Thyroid gland (tissue), 4 donors: ENCODE measurements around the gene CLTA.

Experiments
- POLR2A ChIP-seq, 2 donors: fragments of 450-650 bp; IDR thresholded peaks; one replicate each; pipeline ENCODE4 v1.6.1; 2017; ENCODE audit warnings: antibody characterized with exemption in 2 of 2, mild to moderate bottlenecking in 2 of 2, moderate library complexity in 1 of 2
- TF ChIP-seq, protein P1 (sequence below), 6 experiments: fragments of 200-600 bp in 3 of 6; fragments of 450-650 bp in 3 of 6; sonication (generic) in 3 of 6; IDR thresholded peaks; one replicate each; pipeline ENCODE4 v1.5.1; 2016 to 2019; ENCODE audit warnings: antibody characterized with exemption in 6 of 6, mild to moderate bottlenecking in 2 of 6, inconsistent platforms in 1 of 6, moderate library complexity in 1 of 6

DNA sequence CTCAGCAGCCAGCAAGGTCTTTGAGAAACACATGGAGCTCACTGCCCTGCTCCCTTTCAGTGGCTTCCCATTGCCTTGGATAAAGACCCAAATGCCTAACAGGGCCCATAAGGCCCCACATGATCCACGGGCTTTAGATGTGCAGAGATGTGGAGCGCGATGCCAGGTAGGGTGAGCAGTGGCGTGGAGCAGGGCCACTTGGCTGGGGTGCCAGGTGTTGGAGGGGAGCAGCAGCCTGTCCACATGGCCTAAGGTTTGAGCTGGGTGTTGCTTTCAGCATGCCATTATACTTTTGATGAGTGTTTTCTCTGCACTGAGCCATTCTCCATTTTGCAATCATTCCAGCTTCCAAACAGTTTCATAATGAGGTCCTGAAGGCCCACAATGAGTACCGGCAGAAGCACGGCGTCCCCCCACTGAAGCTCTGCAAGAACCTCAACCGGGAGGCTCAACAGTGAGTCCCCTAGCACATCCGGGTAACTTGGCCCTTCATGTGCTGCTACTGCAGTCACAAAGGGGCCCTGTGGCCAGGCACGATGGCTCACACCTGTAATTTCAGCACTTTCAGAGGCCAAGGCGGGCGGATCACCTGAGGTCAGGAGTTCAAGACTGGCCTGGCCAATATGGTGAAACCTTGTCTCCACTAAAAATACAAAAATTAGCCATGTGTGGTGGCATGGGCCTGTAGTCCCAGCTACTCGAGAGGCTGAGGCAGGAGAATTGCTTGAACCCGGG lies 43.1 kb upstream of the CLTA start:
- TF ChIP-seq, protein P1, sequence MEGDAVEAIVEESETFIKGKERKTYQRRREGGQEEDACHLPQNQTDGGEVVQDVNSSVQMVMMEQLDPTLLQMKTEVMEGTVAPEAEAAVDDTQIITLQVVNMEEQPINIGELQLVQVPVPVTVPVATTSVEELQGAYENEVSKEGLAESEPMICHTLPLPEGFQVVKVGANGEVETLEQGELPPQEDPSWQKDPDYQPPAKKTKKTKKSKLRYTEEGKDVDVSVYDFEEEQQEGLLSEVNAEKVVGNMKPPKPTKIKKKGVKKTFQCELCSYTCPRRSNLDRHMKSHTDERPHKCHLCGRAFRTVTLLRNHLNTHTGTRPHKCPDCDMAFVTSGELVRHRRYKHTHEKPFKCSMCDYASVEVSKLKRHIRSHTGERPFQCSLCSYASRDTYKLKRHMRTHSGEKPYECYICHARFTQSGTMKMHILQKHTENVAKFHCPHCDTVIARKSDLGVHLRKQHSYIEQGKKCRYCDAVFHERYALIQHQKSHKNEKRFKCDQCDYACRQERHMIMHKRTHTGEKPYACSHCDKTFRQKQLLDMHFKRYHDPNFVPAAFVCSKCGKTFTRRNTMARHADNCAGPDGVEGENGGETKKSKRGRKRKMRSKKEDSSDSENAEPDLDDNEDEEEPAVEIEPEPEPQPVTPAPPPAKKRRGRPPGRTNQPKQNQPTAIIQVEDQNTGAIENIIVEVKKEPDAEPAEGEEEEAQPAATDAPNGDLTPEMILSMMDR (IDR thresholded peaks at IDR 0.05): no peak
- TF ChIP-seq POLR2A (IDR thresholded peaks at IDR 0.05): no peak
